ENCODE data around the gene CELF3.
"Not testable (repeated sequence)": the region's sequence is repeated elsewhere in the genome, so short reads cannot be mapped to it uniquely, and the experiment has no call there.

Gene CELF3

DNA sequence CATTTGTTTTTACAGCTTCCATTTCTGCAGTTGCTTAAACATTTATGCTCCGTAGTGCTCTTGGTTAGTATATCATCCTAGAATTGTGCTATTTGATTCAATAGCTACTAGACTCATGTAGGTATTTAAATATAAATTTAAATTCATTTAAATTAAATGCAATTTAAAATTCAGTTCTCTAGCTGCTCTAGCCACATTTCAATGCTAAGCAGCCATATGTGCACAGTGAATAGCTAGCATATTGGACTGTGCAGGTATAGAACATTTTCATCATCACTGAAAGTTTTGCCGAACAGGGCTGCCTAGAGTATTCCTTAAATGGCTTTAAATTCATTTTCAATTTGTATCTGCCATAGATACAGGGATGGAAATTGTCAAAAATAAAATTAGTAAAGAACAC, 32.5 kb downstream of the CELF3 start:
- Histone ChIP-seq H3K4me3 (no peak overlapping the region), H3K27ac (no peak overlapping the region)
- no peak for DNase-seq (ENCODE audit: low spot score)
- no peak for TF ChIP-seq CTCF (IDR thresholded peaks at IDR 0.05)

DNA sequence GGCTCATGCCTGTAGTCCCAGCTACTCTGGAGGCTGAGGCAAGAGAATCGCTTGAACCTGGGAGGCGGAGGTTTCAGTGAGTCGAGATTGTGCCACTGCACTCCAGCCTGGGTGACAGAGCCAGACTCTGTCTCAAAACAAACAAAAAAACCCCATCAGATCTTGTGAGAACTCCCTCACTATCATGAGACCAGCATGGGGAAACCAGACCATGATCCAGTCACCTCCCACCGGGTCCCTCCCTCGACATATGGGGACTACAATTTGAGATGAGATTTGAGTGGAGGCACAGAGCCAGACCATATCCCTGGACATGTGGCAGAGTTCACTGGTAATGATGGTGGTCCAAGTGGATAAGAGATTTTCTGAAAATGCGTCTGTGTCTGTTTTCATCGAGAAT, 33.7 kb downstream of the CELF3 start:
- not testable (repeated sequence) for H3K4me3 ChIP-seq; DNase-seq (ENCODE audit: low spot score); H3K27ac ChIP-seq

DNA sequence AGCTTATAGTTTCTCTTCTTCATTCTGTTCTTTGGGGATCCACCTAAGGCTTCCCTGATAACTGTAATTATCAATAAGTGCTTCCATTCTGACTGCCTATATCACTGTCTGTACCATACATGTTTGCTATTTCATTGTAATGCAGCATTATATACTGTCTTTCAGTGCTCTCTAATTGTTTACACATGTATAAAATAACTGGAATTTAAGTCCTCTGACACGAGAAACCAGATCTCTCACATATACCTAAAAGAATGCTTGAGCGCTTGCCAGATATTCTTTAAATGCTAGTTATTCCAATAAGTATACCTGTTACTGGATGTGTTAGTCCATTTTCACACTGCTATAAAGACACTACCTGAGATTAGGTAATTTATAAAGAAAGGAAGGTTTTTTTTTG, 34.7 kb downstream of the CELF3 start:
- no peak for TF ChIP-seq CTCF (IDR thresholded peaks at IDR 0.05)
- Histone ChIP-seq H3K4me3 (no peak overlapping the region), H3K27ac (peak overlapping the region in 1 of 2 donors; percentile 45)
- DNase-seq (ENCODE audit: low spot score) = no peak

DNA sequence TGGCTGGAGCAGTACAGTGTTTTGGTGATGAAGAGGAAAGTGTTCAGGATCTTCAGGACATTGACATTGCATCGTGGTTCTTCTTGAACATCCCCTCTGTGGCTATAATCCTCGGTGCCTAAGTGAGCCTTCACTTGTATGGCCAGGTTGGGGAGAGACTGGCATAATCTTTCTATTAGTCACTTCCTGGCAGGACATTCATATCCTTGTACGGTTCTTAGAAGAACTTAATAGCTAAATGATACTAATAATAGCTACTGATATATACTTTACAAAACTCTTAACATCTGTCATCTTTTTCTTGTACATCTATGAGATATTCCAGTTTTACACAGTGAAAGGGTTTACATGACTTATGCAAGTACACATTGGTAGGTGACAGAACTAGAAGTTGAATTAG, 35.8 kb downstream of the CELF3 start:
- no peak for DNase-seq (ENCODE audit: low spot score)
- Histone ChIP-seq H3K4me3 (no peak overlapping the region), H3K27ac (peak overlapping the region; percentile 45 to 52)
- TF ChIP-seq CTCF (IDR thresholded peaks at IDR 0.05) = no peak

DNA sequence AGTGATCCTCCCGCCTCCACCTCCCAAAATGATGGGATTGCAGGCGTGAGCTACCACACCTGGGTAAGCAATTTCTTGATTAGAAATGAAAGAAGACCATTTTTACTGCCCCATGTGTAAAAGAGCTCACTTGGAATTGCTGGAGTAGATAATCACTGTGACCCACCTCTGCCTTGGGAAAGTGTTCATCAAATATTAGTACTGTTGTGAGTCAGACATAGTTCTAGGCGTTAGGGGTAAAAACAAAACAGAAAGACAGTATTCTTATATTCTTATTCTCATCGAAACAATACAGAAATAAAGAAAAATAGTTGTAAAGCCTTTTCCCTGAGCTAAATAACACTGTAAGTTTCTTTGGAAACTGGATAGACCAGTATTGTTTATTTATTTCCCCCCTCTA, 36.2 kb downstream of the CELF3 start:
- Histone ChIP-seq H3K27ac (peak overlapping the region; percentile 45 to 52), H3K4me3 (no peak overlapping the region)
- DNase-seq (ENCODE audit: low spot score) = no peak
- TF ChIP-seq CTCF (IDR thresholded peaks at IDR 0.05) = no peak

DNA sequence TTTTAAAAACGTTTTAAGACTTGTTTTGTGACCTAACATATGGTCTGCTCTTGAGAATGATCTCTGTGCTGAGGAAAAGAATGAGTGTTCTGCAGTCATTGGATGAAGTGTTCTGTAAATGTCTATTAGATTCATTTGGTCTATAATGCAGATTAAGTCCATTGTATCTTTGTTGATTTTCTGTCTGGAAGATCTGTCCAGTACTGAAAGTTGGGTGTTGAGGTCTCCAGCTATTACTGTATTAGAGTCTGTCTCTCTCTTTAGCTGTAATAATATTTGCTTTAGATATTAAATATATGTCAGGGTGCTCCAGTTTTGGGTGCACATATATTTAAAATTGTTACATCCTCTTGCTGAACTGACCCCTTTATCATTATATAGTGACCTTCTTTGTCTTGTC, 43.2 kb downstream of the CELF3 start:
- DNase-seq (ENCODE audit: low spot score) = no peak
- no peak overlapping the region for H3K4me3 ChIP-seq
- TF ChIP-seq CTCF (IDR thresholded peaks at IDR 0.05) = no peak
- no peak overlapping the region for H3K27ac ChIP-seq

DNA sequence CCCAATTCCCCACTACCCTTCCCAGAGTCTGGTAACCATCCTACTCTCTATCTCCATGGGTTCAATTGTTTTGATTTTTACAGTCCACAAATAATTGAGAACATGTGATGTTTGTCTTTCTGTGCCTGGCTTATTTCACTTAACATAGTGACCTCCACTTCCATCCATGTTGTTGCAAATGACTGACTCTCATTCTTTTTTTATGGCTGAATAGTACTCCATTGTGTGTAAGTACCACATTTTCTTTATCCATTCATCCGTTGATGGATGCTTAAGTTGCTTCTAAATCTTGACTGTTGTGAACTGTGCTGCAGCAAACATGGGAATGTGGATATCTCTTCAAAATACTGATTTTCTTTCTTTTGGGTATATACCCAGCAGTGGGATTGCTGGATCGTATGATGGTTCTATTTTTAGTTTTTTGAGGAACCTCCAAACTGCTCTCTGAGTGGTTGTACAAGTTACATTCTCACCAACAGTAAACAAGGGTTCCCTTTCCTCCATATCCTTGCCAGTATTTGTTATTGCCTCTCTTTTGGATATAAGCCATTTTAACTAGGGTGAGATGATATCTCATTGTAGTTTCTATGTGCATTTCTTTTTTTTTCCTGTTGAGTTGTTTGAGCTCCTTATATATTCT, 46.4 kb downstream of the CELF3 start:
- DNase-seq (ENCODE audit: low spot score); H3K27ac ChIP-seq: not testable (repeated sequence)

DNA sequence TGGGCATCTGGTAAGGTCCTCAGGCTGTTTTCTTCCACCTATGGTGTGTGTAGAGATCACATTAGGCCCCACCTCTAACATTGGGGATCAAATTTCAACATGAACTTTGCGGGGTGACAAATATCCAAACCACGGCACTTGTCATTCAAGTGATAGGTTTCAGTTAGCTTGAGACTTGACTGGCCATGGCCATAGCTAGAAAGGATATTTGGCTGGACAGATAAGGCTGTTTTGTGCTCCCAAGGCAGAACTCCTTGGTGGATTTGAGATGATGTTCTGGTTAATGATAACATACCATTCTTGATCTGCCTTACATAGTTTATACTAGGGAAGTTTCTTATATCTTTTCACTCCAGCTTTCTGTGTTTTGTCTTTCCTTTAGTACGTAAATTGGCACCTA, 48.5 kb downstream of the CELF3 start:
- H3K27ac ChIP-seq = no peak overlapping the region

More for the DNA sequence above, 46.4 kb downstream of the CELF3 start:
- H3K4me3 ChIP-seq = not testable (repeated sequence)

More for the DNA sequence above, 48.5 kb downstream of the CELF3 start:
- no peak overlapping the region for H3K4me3 ChIP-seq
- DNase-seq (ENCODE audit: low spot score) = no peak
- no peak for TF ChIP-seq CTCF (IDR thresholded peaks at IDR 0.05)

Data from coronary artery (tissue), 2 donors.